Measurements from ENCODE around the gene DST. TPM values are rescaled to one million over a fixed set of nuclear protein-coding genes. Genes with fewer than 3 reads are reported as not detected.

Gene DST
- total and polyA plus RNA-seq, 7 donors: 58.3 to 341 (median 109) TPM

GRCh38 chr6:56541741-56542360, 100.8 kb downstream of the DST start:
- H3K4me3 ChIP-seq: peak overlapping the region; percentile 62
- 13 to 25% (median 17%) methylated on average over 3 of the region's 3 CpGs for WGBS, 3 donors
- H3K27ac ChIP-seq: peak overlapping the region; percentile 80
- intact Hi-C loops (cut with DNase I): no loop called here
- no peaks in the 10 kb centered on the region for H3K9me3 ChIP-seq
- ATAC-seq: no peak
- TF ChIP-seq, protein P1, sequence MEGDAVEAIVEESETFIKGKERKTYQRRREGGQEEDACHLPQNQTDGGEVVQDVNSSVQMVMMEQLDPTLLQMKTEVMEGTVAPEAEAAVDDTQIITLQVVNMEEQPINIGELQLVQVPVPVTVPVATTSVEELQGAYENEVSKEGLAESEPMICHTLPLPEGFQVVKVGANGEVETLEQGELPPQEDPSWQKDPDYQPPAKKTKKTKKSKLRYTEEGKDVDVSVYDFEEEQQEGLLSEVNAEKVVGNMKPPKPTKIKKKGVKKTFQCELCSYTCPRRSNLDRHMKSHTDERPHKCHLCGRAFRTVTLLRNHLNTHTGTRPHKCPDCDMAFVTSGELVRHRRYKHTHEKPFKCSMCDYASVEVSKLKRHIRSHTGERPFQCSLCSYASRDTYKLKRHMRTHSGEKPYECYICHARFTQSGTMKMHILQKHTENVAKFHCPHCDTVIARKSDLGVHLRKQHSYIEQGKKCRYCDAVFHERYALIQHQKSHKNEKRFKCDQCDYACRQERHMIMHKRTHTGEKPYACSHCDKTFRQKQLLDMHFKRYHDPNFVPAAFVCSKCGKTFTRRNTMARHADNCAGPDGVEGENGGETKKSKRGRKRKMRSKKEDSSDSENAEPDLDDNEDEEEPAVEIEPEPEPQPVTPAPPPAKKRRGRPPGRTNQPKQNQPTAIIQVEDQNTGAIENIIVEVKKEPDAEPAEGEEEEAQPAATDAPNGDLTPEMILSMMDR (IDR thresholded peaks at IDR 0.05): no peak
- no peak for DNase-seq
- no peaks in the 10 kb centered on the region for H3K27me3 ChIP-seq (ENCODE audit: insufficient read depth in 3 of 3, low read length in 2 of 3)
- H3K4me1 ChIP-seq: peaks cover 51% of the 10 kb centered on the region
- H3K36me3 ChIP-seq (ENCODE audit: insufficient read depth in 1 of 2, low read depth in 1 of 2): peaks cover 0 to under 1% of the 10 kb centered on the region in 2 donors

DNA sequence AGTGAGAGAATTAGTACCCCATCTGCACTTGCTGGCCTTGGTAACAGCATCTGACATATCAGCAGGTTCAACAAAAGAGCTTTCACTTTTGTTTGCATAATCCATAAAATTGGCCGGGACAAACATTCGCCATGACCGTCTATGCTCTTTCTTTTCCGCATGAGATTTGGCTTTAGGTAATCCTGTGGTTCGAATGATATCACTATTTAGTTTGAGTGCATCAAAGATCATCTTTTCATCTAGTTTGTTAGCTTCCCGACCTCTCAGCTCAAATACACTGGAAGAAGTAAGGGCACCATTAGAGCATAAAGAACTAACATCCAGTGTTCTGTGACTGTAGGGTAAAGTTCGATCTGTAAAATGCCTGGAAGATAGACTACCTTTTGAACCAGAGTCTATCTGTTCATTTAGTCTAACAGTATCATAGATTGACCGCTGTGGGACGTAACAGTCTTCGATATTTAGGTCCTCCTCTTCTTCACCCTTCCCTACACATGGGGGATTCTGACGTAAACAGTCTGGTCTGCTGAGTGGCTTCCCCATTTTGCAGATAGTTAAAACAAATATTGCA, 101.6 kb downstream of the DST start:
- ATAC-seq (no peak), DNase-seq (no peak)
- H3K27me3 ChIP-seq (ENCODE audit: insufficient read depth in 3 of 3, low read length in 2 of 3): no peaks in the 10 kb centered on the region
- peak overlapping the region; percentile 62 for H3K4me3 ChIP-seq
- H3K4me1 ChIP-seq: peaks cover 55% of the 10 kb centered on the region
- 27 to 41% (median 33%) methylated on average over 11 of the region's 11 CpGs for WGBS, 3 donors
- peak overlapping the region; percentile 80 for H3K27ac ChIP-seq
- TF ChIP-seq, protein P1 (IDR thresholded peaks at IDR 0.05): no peak
- peaks cover 0 to 8% of the 10 kb centered on the region in 2 donors for H3K36me3 ChIP-seq (ENCODE audit: insufficient read depth in 1 of 2, low read depth in 1 of 2)
- no peaks in the 10 kb centered on the region for H3K9me3 ChIP-seq
- intact Hi-C loops (cut with DNase I): no loop called here

DNA sequence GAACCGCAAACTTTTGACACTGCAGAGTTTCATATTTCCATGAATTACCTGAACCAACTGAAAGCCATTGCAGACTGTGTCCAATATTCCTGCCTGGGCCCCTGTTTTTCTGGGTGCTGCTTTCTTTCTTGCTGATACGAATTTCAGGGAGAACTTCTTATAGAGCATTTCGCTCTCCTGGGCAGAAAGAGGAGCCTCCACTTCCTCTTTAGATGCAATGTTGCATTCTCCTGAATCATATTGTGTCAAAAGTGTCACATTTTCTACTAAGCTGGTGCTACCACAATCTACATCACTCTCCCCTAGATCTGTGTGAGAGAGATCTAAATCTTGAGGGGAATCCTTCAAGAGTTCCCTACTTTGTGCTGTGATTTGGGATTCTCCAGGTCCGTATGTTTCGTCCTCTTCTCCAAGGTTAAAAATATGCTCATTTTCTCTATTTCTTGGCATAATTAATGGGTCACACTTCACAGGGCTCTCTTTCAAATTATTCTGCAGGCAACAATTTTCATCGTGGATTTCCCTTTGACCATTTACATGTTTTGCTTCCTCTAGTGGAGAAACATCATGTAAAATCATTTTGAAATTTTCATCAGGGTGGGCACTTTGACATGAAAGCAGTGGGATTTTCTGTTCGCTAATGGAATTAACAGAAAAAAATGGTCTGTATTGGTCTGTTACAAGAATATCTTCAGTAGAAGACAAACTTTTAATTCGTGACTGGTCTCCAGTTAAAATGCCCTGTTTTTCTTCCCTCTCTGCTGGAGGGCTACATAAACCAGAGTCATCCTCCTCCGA, 102.3 kb downstream of the DST start:
- Histone ChIP-seq H3K4me3 (peak overlapping the region; percentile 62), H3K4me1 (peaks cover 55% of the 10 kb centered on the region), H3K27me3 (ENCODE audit: insufficient read depth in 3 of 3, low read length in 2 of 3) (no peaks in the 10 kb centered on the region), H3K36me3 (ENCODE audit: insufficient read depth in 1 of 2, low read depth in 1 of 2) (peaks cover 0 to 15% of the 10 kb centered on the region in 2 donors), H3K9me3 (no peaks in the 10 kb centered on the region), H3K27ac (peak overlapping the region; percentile 80)
- 39 to 56% (median 42%) methylated on average over 9 of the region's 9 CpGs for WGBS, 3 donors
- DNase-seq (no peak), ATAC-seq (no peak)
- TF ChIP-seq, protein P1 (IDR thresholded peaks at IDR 0.05): no peak
- intact Hi-C loops (cut with DNase I): no loop called here

GRCh38 chr6:56539527-56540105, 103.1 kb downstream of the DST start:
- Histone ChIP-seq H3K4me1 (peaks cover 55% of the 10 kb centered on the region), H3K9me3 (no peaks in the 10 kb centered on the region), H3K36me3 (ENCODE audit: insufficient read depth in 1 of 2, low read depth in 1 of 2) (peaks cover 0 to 23% of the 10 kb centered on the region in 2 donors), H3K27me3 (ENCODE audit: insufficient read depth in 3 of 3, low read length in 2 of 3) (no peaks in the 10 kb centered on the region), H3K27ac (peak overlapping the region; percentile 80), H3K4me3 (peak overlapping the region; percentile 62)
- TF ChIP-seq, protein P1 (IDR thresholded peaks at IDR 0.05): no peak
- intact Hi-C loops (cut with DNase I): no loop called here
- no peak for ATAC-seq
- DNase-seq: no peak
